ENCODE results near the gene NFU1. TPM values are rescaled to one million over a fixed set of nuclear protein-coding genes. Genes with fewer than 3 reads are reported as not detected.

Gene NFU1
- polyA plus RNA-seq, 1 of the 3 experiments (the other 2 are of a cell fraction) = 23.5 TPM

GRCh38 chr2:69437751-69438154, 518 bp upstream of the NFU1 start:
- Histone ChIP-seq H2AFZ (ENCODE audit: low read depth) (peak overlapping the region; percentile 99), H3K4me1 (ENCODE audit: control insufficient read depth in 1 of 2, insufficient read depth in 2 of 2, low read depth in 1 of 2, low read length in 1 of 2) (peaks cover 5 to 6% of the 10 kb centered on the region in 2 experiments), H3K9me2 (no peaks in the 10 kb centered on the region), H3F3A (replicated peaks; ENCODE audit: insufficient read depth) (peaks cover 20% of the 10 kb centered on the region), H3K27ac (ENCODE audit: low read depth in 2 of 2, low read length in 1 of 2) (peak overlapping the region; percentile 90 to 93), H3K9ac (peak overlapping the region; percentile 81), H3K4me3 (ENCODE audit: low read depth in 2 of 2, low read length in 1 of 2) (peak overlapping the region; percentile 87), H3K4me2 (peak overlapping the region; percentile 83; the same call in 1 of the 2 replicates), H3K36me3 (replicated peaks in 1 of 2; ENCODE audit: control insufficient read depth in 1 of 2, insufficient read depth in 2 of 2, low read length in 1 of 2) (no peaks in the 10 kb centered on the region), H3K79me2 (ENCODE audit: insufficient read depth) (peaks cover 34% of the 10 kb centered on the region), H3K9me3 (no peaks in the 10 kb centered on the region), H4K20me1 (ENCODE audit: insufficient read depth) (no peaks in the 10 kb centered on the region), H3K27me3 (ENCODE audit: insufficient read depth) (no peaks in the 10 kb centered on the region)
- WGBS (ENCODE audit: low lambda C conversion rate) = 62% methylated on average over 7 of the region's 7 CpGs
- CTCF ChIA-PET = interaction anchor here (0.6 to 2.5 kb wide), 22 partner anchors 11 to 379 kb away, joined by 3 to 9 read pairs (median 4); partner anchors contain the start of gene GFPT1
- no peak for DNase-seq
- POLR2A ChIA-PET = interaction anchor here (1.1 to 1.3 kb wide), 5 partner anchors 11 to 206 kb away, joined by 3 to 6 read pairs (median 3); partner anchors contain the start of genes AAK1 and GFPT1
- TF ChIP-seq FOSL2 (IDR thresholded peaks at IDR 0.05; ENCODE audit: borderline replicate concordance, low read depth) (no peak), RFX5 (IDR thresholded peaks at IDR 0.05; ENCODE audit: low read length) (no peak), RAD21 (IDR thresholded peaks at IDR 0.05; ENCODE audit: low read length) (no peak), PBX3 (IDR thresholded peaks at IDR 0.05) (no peak), TCF12 (IDR thresholded peaks at IDR 0.05) (no peak), POLR2AphosphoS5 (IDR thresholded peaks at IDR 0.05; ENCODE audit: low read depth, low read length) (no peak), YY1 (IDR thresholded peaks at IDR 0.05; ENCODE audit: low read depth) (no peak), NFIC (IDR thresholded peaks at IDR 0.05; ENCODE audit: borderline replicate concordance) (no peak), CHD2 (IDR thresholded peaks at IDR 0.05; ENCODE audit: low read length, partially characterized antibody) (no peak), REST (IDR thresholded peaks at IDR 0.05; ENCODE audit: low read depth, low read length) (no peak)
- TF ChIP-seq, protein P1, sequence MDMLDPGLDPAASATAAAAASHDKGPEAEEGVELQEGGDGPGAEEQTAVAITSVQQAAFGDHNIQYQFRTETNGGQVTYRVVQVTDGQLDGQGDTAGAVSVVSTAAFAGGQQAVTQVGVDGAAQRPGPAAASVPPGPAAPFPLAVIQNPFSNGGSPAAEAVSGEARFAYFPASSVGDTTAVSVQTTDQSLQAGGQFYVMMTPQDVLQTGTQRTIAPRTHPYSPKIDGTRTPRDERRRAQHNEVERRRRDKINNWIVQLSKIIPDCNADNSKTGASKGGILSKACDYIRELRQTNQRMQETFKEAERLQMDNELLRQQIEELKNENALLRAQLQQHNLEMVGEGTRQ (IDR thresholded peaks at IDR 0.05; ENCODE audit: borderline replicate concordance, low read depth, low read length) = no peak

DNA sequence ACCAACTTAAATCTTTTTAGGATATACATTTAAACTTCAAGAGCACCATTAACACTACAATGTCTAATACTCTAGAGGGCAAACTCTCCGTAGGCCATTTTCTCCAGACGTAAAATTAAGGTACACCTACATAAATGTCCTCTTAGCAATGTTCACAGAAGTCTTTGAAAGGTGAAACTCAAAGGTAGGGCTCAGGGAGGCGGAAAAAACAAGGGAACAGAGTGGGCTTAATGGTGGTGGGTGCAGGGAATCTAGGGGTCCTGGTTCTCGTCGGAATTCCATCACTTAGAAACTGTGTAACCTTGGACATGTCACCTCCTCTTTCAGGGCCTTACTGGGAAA, 668 bp downstream of the NFU1 start:
- Histone ChIP-seq H3F3A (replicated peaks; ENCODE audit: insufficient read depth) (peaks cover 20% of the 10 kb centered on the region), H3K27ac (ENCODE audit: low read depth in 2 of 2, low read length in 1 of 2) (peak overlapping the region; percentile 90 to 93), H3K36me3 (replicated peaks in 1 of 2; ENCODE audit: control insufficient read depth in 1 of 2, insufficient read depth in 2 of 2, low read length in 1 of 2) (no peaks in the 10 kb centered on the region), H3K4me3 (ENCODE audit: low read depth in 2 of 2, low read length in 1 of 2) (peak overlapping the region; percentile 87), H2AFZ (ENCODE audit: low read depth) (peak overlapping the region; percentile 88), H3K4me2 (peak overlapping the region; percentile 83), H4K20me1 (ENCODE audit: insufficient read depth) (no peaks in the 10 kb centered on the region), H3K27me3 (ENCODE audit: insufficient read depth) (no peaks in the 10 kb centered on the region), H3K9ac (peak overlapping the region; percentile 81), H3K9me2 (no peaks in the 10 kb centered on the region), H3K79me2 (ENCODE audit: insufficient read depth) (peaks cover 34% of the 10 kb centered on the region), H3K9me3 (no peaks in the 10 kb centered on the region), H3K4me1 (ENCODE audit: control insufficient read depth in 1 of 2, insufficient read depth in 2 of 2, low read depth in 1 of 2, low read length in 1 of 2) (peaks cover 5 to 6% of the 10 kb centered on the region in 2 experiments)
- WGBS (ENCODE audit: low lambda C conversion rate) = 28% methylated on average over 5 of the region's 5 CpGs
- POLR2A ChIA-PET = interaction anchor here (1.1 to 1.3 kb wide), 5 partner anchors 10 to 208 kb away, joined by 3 to 6 read pairs (median 3); partner anchors contain the start of genes AAK1 and GFPT1
- CTCF ChIA-PET = interaction anchor here (0.5 to 2.5 kb wide), 19 partner anchors 10 to 545 kb away, joined by 3 to 9 read pairs (median 3); no protein-coding TSS in a partner anchor
- DNase-seq = no peak
- no peak for TF ChIP-seq TCF12 (IDR thresholded peaks at IDR 0.05)
- TF ChIP-seq, protein P1 (IDR thresholded peaks at IDR 0.05; ENCODE audit: borderline replicate concordance, low read depth, low read length) = no peak
- TF ChIP-seq, protein P2, sequence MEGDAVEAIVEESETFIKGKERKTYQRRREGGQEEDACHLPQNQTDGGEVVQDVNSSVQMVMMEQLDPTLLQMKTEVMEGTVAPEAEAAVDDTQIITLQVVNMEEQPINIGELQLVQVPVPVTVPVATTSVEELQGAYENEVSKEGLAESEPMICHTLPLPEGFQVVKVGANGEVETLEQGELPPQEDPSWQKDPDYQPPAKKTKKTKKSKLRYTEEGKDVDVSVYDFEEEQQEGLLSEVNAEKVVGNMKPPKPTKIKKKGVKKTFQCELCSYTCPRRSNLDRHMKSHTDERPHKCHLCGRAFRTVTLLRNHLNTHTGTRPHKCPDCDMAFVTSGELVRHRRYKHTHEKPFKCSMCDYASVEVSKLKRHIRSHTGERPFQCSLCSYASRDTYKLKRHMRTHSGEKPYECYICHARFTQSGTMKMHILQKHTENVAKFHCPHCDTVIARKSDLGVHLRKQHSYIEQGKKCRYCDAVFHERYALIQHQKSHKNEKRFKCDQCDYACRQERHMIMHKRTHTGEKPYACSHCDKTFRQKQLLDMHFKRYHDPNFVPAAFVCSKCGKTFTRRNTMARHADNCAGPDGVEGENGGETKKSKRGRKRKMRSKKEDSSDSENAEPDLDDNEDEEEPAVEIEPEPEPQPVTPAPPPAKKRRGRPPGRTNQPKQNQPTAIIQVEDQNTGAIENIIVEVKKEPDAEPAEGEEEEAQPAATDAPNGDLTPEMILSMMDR (IDR thresholded peaks at IDR 0.05) = no peak
- TF ChIP-seq, protein P3, sequence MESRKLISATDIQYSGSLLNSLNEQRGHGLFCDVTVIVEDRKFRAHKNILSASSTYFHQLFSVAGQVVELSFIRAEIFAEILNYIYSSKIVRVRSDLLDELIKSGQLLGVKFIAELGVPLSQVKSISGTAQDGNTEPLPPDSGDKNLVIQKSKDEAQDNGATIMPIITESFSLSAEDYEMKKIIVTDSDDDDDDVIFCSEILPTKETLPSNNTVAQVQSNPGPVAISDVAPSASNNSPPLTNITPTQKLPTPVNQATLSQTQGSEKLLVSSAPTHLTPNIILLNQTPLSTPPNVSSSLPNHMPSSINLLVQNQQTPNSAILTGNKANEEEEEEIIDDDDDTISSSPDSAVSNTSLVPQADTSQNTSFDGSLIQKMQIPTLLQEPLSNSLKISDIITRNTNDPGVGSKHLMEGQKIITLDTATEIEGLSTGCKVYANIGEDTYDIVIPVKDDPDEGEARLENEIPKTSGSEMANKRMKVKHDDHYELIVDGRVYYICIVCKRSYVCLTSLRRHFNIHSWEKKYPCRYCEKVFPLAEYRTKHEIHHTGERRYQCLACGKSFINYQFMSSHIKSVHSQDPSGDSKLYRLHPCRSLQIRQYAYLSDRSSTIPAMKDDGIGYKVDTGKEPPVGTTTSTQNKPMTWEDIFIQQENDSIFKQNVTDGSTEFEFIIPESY (IDR thresholded peaks at IDR 0.05; ENCODE audit: borderline replicate concordance, low read depth) = no peak
- no peak for TF ChIP-seq USF1 (IDR thresholded peaks at IDR 0.05; ENCODE audit: borderline replicate concordance, low read depth)

Measured in SK-N-SH (cell line).